ENCODE measurements around the gene ARHGEF3.

DNA sequence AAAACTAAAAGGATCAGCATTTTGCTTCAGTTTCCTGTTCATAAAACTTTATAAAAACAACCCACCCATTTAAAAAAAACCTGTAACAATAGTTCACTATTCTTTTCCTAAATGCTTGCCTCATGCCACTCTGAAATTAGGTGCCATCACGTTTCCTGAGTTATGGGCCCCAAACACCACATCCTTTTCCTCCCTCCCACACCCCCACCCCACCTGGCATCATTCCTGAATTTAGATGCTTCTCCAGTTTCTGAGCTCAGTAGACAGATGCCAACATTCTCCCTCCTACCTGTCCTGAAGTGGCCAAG, 11.9 kb upstream of the ARHGEF3 start:
- TF ChIP-seq, protein P1, sequence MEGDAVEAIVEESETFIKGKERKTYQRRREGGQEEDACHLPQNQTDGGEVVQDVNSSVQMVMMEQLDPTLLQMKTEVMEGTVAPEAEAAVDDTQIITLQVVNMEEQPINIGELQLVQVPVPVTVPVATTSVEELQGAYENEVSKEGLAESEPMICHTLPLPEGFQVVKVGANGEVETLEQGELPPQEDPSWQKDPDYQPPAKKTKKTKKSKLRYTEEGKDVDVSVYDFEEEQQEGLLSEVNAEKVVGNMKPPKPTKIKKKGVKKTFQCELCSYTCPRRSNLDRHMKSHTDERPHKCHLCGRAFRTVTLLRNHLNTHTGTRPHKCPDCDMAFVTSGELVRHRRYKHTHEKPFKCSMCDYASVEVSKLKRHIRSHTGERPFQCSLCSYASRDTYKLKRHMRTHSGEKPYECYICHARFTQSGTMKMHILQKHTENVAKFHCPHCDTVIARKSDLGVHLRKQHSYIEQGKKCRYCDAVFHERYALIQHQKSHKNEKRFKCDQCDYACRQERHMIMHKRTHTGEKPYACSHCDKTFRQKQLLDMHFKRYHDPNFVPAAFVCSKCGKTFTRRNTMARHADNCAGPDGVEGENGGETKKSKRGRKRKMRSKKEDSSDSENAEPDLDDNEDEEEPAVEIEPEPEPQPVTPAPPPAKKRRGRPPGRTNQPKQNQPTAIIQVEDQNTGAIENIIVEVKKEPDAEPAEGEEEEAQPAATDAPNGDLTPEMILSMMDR (conservative IDR thresholded peaks at IDR 0.05; ENCODE audit: low read length): no peak
- no peak for TF ChIP-seq EZH2phosphoT487 (IDR thresholded peaks at IDR 0.05; ENCODE audit: borderline replicate concordance)

Data from Loucy (cell line).